HPDE6-E6E7 (cell line): ENCODE measurements around the gene TNPO2.

Experiments
- DNase-seq: peaks from one replicate; pipeline ENCODE4 v3.0.0; 2011; ENCODE audit warnings: missing footprints; ENCODE audit errors: extremely low spot score

Gene TNPO2

GRCh38 chr19:12676384-12676792, 47.3 kb downstream of the TNPO2 start:
- peak; percentile 71 for DNase-seq

- no peak for DNase-seq
These were observed 47.8 kb downstream of the TNPO2 start for GRCh38 chr19:12675940-12676339.

- DNase-seq = no peak
These were observed 48.3 kb downstream of the TNPO2 start for GRCh38 chr19:12675399-12675798.

- no peak for DNase-seq
These were observed 51.0 kb downstream of the TNPO2 start for GRCh38 chr19:12672744-12673143.

GRCh38 chr19:12670159-12670928, 53.4 kb downstream of the TNPO2 start:
- DNase-seq = no peak

- peak; percentile 67 for DNase-seq
These were observed 54.2 kb downstream of the TNPO2 start for GRCh38 chr19:12669270-12670158.

GRCh38 chr19:12668932-12669269, 54.8 kb downstream of the TNPO2 start:
- peak; percentile 66 for DNase-seq

GRCh38 chr19:12668346-12668745, 55.4 kb downstream of the TNPO2 start:
- DNase-seq = no peak

- DNase-seq = no peak
These were observed 55.9 kb downstream of the TNPO2 start for GRCh38 chr19:12667731-12668302.

- peak; percentile 82 for DNase-seq
These were observed 57.3 kb downstream of the TNPO2 start, which contains the start of the genes MAN2B1 and WDR83 for GRCh38 chr19:12666265-12667048. MAN2B1 (minus strand) TSS chr19:12666742; CDS start chr19:12666701, 41 bp downstream. WDR83 (plus strand) TSS chr19:12666807; CDS start chr19:12669791, 2,984 bp downstream.

GRCh38 chr19:12665671-12666264, 58.0 kb downstream of the TNPO2 start:
- DNase-seq = no peak

- no peak for DNase-seq
These were observed 58.5 kb downstream of the TNPO2 start for GRCh38 chr19:12665281-12665573.

- DNase-seq = no peak
These were observed 59.1 kb downstream of the TNPO2 start for GRCh38 chr19:12664406-12665280.

- no peak for DNase-seq
These were observed 62.8 kb downstream of the TNPO2 start for GRCh38 chr19:12660980-12661379.

GRCh38 chr19:12657966-12658365, 65.8 kb downstream of the TNPO2 start:
- no peak for DNase-seq

GRCh38 chr19:12656899-12657571, 66.7 kb downstream of the TNPO2 start:
- no peak for DNase-seq

GRCh38 chr19:12655546-12655945, 68.2 kb downstream of the TNPO2 start:
- no peak for DNase-seq

GRCh38 chr19:12652219-12652618, 71.5 kb downstream of the TNPO2 start:
- DNase-seq = no peak

- no peak for DNase-seq
These were observed 73.8 kb downstream of the TNPO2 start for GRCh38 chr19:12649941-12650340.
